Endothelial cell (in vitro differentiated cells): ENCODE measurements around the gene CPZ. TPM values are rescaled to one million over a fixed set of nuclear protein-coding genes. Genes with fewer than 3 reads are reported as not detected.
"Not testable (repeated sequence)": the region's sequence is repeated elsewhere in the genome, so short reads cannot be mapped to it uniquely, and the experiment has no call there.

ENCODE experiments used
- DNase-seq: peaks from one replicate; pipeline ENCODE4 v3.0.0; 2021; ENCODE audit warnings: low spot score
- H3K27ac Mint-ChIP-seq: one replicate; pipeline ENCODE4 v1.8.0; 2021; ENCODE audit warnings: mixed read lengths, inconsistent platforms; ENCODE audit not compliant: unreplicated experiment
- H3K27me3 Mint-ChIP-seq: one replicate; pipeline ENCODE4 v1.8.0; 2021; ENCODE audit warnings: mild to moderate bottlenecking, moderate library complexity, mixed read lengths, inconsistent platforms; ENCODE audit not compliant: unreplicated experiment
- H3K36me3 Mint-ChIP-seq: one replicate; pipeline ENCODE4 v1.8.0; 2021; ENCODE audit warnings: mild to moderate bottlenecking, low read depth, mixed read lengths, inconsistent platforms; ENCODE audit not compliant: unreplicated experiment
- H3K4me1 Mint-ChIP-seq: one replicate; pipeline ENCODE4 v1.8.0; 2021; ENCODE audit warnings: mild to moderate bottlenecking, mixed read lengths, inconsistent platforms; ENCODE audit not compliant: unreplicated experiment
- H3K4me3 Mint-ChIP-seq: one replicate; pipeline ENCODE4 v1.8.0; 2021; ENCODE audit warnings: mild to moderate bottlenecking, mixed read lengths, inconsistent platforms; ENCODE audit not compliant: unreplicated experiment
- H3K9me3 Mint-ChIP-seq: one replicate; pipeline ENCODE4 v1.8.0; 2021; ENCODE audit warnings: mixed read lengths, inconsistent platforms; ENCODE audit not compliant: unreplicated experiment
- total RNA-seq: library from RNA; stranded (reverse); fragmentation: NEBNext Ultra II Directional; extraction: Animal tissue kit (Norgen Biotek cat#: 25700); gene quantifications from one replicate; pipeline ENCODE4 v1.2.1, GENCODE V29; 2021; ENCODE audit not compliant: unreplicated experiment
- TF ChIP-seq, protein P1 (sequence below): fragments of 200-600 bp; sonication (generic); IDR thresholded peaks from one replicate; pipeline ENCODE4 v1.5.0; 2021; ENCODE audit warnings: antibody characterized with exemption; ENCODE audit not compliant: unreplicated experiment

Gene CPZ
- total RNA-seq, 1 donor from 2014 or later = 0.90 TPM

DNA sequence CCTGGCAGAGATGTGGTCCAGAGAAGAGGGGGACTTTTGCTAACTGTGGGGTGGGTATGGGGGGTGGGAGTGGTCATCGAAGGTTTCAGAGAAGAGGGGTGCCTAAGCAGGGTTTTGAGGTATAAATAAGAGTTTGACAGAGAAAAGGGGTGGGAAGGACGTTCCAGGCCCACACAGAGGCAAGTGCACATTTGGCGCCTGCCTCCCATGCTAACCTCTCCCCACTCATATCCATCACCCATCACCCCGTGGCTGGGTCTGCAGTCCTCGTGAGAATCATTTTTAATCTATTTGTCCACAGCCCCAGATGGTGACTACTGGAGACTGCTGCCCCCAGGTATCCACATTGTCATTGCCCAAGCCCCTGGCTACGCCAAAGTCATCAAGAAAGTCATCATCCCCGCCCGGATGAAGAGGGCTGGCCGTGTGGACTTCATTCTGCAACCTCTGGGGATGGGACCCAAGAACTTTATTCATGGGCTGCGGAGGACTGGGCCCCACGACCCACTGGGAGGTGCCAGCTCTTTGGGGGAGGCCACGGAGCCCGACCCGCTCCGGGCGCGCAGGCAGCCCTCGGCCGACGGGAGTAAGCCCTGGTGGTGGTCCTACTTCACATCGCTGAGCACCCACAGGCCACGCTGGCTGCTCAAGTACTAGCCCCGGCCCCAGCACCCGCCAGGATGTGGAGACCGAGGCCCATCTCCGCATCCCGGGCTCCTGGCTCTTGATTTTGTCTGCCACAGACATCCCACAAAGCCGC lies 26.6 kb downstream of the CPZ start:
- Mint-ChIP-seq H3K9me3 (no peaks in the 10 kb centered on the region), H3K27ac (no peak overlapping the region), H3K36me3 (no peaks in the 10 kb centered on the region), H3K27me3 (peaks cover 10% of the 10 kb centered on the region), H3K4me3 (no peak overlapping the region), H3K4me1 (no peaks in the 10 kb centered on the region)
- DNase-seq = no peak
- TF ChIP-seq, protein P1, sequence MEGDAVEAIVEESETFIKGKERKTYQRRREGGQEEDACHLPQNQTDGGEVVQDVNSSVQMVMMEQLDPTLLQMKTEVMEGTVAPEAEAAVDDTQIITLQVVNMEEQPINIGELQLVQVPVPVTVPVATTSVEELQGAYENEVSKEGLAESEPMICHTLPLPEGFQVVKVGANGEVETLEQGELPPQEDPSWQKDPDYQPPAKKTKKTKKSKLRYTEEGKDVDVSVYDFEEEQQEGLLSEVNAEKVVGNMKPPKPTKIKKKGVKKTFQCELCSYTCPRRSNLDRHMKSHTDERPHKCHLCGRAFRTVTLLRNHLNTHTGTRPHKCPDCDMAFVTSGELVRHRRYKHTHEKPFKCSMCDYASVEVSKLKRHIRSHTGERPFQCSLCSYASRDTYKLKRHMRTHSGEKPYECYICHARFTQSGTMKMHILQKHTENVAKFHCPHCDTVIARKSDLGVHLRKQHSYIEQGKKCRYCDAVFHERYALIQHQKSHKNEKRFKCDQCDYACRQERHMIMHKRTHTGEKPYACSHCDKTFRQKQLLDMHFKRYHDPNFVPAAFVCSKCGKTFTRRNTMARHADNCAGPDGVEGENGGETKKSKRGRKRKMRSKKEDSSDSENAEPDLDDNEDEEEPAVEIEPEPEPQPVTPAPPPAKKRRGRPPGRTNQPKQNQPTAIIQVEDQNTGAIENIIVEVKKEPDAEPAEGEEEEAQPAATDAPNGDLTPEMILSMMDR = no peak

DNA sequence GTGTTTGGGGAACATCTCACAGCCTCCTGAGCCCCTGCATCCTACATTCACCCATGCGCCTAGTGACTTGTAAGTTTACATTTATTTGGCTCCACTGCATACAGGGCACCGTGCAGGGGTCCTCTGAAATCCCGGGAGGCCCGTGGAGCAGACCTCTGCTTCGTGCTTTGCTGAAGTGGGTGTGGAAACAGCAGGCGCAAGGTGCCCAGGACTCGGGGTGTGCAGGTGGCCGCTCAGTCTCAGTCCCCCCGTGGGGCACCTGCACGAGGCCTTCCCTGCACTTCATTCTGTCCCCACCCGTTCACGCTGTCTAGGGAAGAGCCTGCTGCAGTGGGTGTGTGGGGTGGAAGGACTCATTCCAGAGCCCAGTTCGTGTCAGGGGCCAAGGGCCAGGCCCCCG lies 28.6 kb downstream of the CPZ start:
- H3K4me3 Mint-ChIP-seq, DNase-seq, H3K27me3 Mint-ChIP-seq, H3K9me3 Mint-ChIP-seq, H3K36me3 Mint-ChIP-seq, H3K27ac Mint-ChIP-seq, H3K4me1 Mint-ChIP-seq: not testable (repeated sequence)

DNA sequence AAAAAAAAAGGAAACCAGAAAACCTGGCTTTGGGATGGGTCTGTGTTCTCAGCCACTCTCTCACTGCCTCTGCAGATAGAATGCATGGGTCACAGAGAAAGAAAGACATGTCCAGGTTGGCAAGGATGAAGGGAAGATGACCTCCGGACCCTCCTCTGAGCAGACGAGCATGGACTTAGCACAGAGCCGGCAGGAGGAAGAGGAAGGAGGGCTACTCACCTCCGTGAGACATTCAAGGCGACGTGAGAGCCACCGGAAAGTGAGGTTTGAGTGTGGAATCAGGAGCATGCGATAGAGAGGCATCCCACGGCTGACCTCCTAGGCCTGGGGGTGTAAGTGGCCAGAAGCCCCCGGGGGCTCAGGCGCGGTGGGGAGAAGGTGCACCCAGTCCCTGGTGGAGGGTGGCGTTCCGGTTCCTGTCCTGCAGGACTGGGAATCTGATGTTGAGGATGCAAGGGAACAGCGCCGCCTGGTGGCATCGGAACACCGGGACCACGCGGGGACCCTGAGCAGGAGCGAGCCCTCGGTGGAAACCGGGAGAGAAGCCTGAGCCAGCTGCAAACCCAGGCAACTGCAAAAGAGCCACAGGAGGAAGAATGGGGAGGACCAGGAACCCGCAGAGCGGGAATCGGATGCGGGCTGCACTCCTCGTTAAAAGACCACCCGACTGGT lies 32.2 kb downstream of the CPZ start:
- H3K4me1 Mint-ChIP-seq, H3K36me3 Mint-ChIP-seq, H3K4me3 Mint-ChIP-seq, H3K27ac Mint-ChIP-seq, H3K9me3 Mint-ChIP-seq, DNase-seq, H3K27me3 Mint-ChIP-seq: not testable (repeated sequence)

DNA sequence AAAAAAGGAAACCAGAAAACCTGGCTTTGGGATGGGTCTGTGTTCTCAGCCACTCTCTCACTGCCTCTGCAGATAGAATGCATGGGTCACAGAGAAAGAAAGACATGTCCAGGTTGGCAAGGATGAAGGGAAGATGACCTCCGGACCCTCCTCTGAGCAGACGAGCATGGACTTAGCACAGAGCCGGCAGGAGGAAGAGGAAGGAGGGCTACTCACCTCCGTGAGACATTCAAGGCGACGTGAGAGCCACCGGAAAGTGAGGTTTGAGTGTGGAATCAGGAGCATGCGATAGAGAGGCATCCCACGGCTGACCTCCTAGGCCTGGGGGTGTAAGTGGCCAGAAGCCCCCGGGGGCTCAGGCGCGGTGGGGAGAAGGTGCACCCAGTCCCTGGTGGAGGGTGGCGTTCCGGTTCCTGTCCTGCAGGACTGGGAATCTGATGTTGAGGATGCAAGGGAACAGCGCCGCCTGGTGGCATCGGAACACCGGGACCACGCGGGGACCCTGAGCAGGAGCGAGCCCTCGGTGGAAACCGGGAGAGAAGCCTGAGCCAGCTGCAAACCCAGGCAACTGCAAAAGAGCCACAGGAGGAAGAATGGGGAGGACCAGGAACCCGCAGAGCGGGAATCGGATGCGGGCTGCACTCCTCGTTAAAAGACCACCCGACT lies 37.8 kb downstream of the CPZ start:
- not testable (repeated sequence) for H3K36me3 Mint-ChIP-seq, H3K4me3 Mint-ChIP-seq, H3K27ac Mint-ChIP-seq, H3K4me1 Mint-ChIP-seq, H3K27me3 Mint-ChIP-seq, H3K9me3 Mint-ChIP-seq, DNase-seq

DNA sequence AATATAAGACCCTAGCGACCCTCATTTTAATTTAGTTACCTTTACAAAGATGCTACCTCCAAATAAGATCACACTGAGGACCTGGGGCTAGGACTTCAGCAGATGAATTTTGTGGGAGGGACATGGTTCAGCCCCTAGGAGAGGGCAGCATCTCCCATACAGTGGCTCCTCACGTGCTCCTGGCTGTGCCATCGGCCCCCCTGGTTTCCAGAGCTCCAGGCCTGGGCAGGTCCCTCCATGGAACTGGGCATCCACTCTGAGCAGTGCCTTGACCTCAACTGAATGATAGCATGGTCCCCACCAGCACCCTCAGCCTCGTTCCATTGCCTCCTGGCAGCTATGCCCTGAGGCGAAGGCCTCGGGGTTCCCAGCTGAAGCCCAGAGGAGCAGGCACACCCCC lies 39.3 kb downstream of the CPZ start:
- not testable (repeated sequence) for H3K4me3 Mint-ChIP-seq, H3K36me3 Mint-ChIP-seq, H3K27me3 Mint-ChIP-seq, H3K9me3 Mint-ChIP-seq, H3K4me1 Mint-ChIP-seq, DNase-seq, H3K27ac Mint-ChIP-seq

DNA sequence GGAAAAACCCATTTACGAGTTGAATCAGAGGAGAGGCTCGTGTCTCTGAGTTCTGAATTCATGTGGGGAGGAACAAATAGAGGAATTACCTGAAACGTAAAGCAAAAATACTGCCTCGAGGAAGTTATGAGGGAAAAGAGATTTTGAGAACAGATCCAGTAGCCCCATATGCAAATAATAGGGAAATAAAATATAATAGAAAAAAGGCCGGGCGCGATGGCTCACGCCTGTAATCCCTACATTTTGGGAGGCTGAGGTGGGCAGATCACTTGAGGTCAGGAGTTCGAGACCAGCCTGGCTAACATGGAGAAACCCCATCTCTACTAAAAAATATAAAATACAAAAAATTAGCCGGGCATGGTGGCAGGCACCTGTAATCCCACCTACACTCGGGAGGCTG lies 42.2 kb downstream of the CPZ start:
- H3K27ac Mint-ChIP-seq, H3K27me3 Mint-ChIP-seq, H3K4me3 Mint-ChIP-seq, H3K36me3 Mint-ChIP-seq, H3K9me3 Mint-ChIP-seq, DNase-seq, H3K4me1 Mint-ChIP-seq: not testable (repeated sequence)

DNA sequence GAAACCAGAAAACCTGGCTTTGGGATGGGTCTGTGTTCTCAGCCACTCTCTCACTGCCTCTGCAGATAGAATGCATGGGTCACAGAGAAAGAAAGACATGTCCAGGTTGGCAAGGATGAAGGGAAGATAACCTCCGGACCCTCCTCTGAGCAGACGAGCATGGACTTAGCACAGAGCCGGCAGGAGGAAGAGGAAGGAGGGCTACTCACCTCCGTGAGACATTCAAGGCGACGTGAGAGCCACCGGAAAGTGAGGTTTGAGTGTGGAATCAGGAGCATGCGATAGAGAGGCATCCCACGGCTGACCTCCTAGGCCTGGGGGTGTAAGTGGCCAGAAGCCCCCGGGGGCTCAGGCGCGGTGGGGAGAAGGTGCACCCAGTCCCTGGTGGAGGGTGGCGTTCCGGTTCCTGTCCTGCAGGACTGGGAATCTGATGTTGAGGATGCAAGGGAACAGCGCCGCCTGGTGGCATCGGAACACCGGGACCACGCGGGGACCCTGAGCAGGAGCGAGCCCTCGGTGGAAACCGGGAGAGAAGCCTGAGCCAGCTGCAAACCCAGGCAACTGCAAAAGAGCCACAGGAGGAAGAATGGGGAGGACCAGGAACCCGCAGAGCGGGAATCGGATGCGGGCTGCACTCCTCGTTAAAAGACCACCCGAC lies 43.5 kb downstream of the CPZ start:
- not testable (repeated sequence) for H3K4me3 Mint-ChIP-seq, H3K9me3 Mint-ChIP-seq, H3K27ac Mint-ChIP-seq, H3K27me3 Mint-ChIP-seq, H3K4me1 Mint-ChIP-seq, DNase-seq, H3K36me3 Mint-ChIP-seq
